ENCODE measurements around the gene COBLL1.
"Not testable (repeated sequence)": the region's sequence is repeated elsewhere in the genome, so short reads cannot be mapped to it uniquely, and the experiment has no call there.

COBLL1 gene

GRCh38 chr2:164773091-164773490, 68.5 kb downstream of the COBLL1 start:
- H3K9ac ChIP-seq (ENCODE audit: low read length) = no peak overlapping the region
- no peak overlapping the region for H3K4me3 ChIP-seq (ENCODE audit: low read length)
- H3K9me3 ChIP-seq (ENCODE audit: control insufficient read depth, low read length) = no peaks in the 10 kb centered on the region
- no peaks in the 10 kb centered on the region for H3K36me3 ChIP-seq (ENCODE audit: control insufficient read depth, insufficient read depth, low read length)
- H3K27me3 ChIP-seq (ENCODE audit: control insufficient read depth, insufficient read depth, low read length) = no peaks in the 10 kb centered on the region
- no peaks in the 10 kb centered on the region for H3K4me1 ChIP-seq (ENCODE audit: control insufficient read depth, insufficient read depth, low read length)

- Histone ChIP-seq H3K27me3 (ENCODE audit: control insufficient read depth, insufficient read depth, low read length) (no peaks in the 10 kb centered on the region), H3K36me3 (ENCODE audit: control insufficient read depth, insufficient read depth, low read length) (no peaks in the 10 kb centered on the region), H3K4me3 (ENCODE audit: low read length) (no peak overlapping the region), H3K9me3 (ENCODE audit: control insufficient read depth, low read length) (no peaks in the 10 kb centered on the region), H3K4me1 (ENCODE audit: control insufficient read depth, insufficient read depth, low read length) (no peaks in the 10 kb centered on the region), H3K9ac (ENCODE audit: low read length) (no peak overlapping the region)
These were observed 69.7 kb downstream of the COBLL1 start for GRCh38 chr2:164771897-164772296.

GRCh38 chr2:164770421-164770916, 71.2 kb downstream of the COBLL1 start:
- Histone ChIP-seq H3K9ac (ENCODE audit: low read length) (no peak overlapping the region), H3K36me3 (ENCODE audit: control insufficient read depth, insufficient read depth, low read length) (no peaks in the 10 kb centered on the region), H3K4me3 (ENCODE audit: low read length) (no peak overlapping the region), H3K27me3 (ENCODE audit: control insufficient read depth, insufficient read depth, low read length) (no peaks in the 10 kb centered on the region), H3K4me1 (ENCODE audit: control insufficient read depth, insufficient read depth, low read length) (no peaks in the 10 kb centered on the region), H3K9me3 (ENCODE audit: control insufficient read depth, low read length) (no peaks in the 10 kb centered on the region)

GRCh38 chr2:164766954-164767320, 74.7 kb downstream of the COBLL1 start:
- no peak overlapping the region for H3K4me3 ChIP-seq (ENCODE audit: low read length)
- H3K9me3 ChIP-seq (ENCODE audit: control insufficient read depth, low read length) = no peaks in the 10 kb centered on the region
- H3K9ac ChIP-seq (ENCODE audit: low read length) = no peak overlapping the region
- H3K4me1 ChIP-seq (ENCODE audit: control insufficient read depth, insufficient read depth, low read length) = peaks cover 2% of the 10 kb centered on the region
- H3K36me3 ChIP-seq (ENCODE audit: control insufficient read depth, insufficient read depth, low read length) = no peaks in the 10 kb centered on the region
- H3K27me3 ChIP-seq (ENCODE audit: control insufficient read depth, insufficient read depth, low read length) = no peaks in the 10 kb centered on the region

- Histone ChIP-seq H3K27me3 (ENCODE audit: control insufficient read depth, insufficient read depth, low read length) (no peaks in the 10 kb centered on the region), H3K9me3 (ENCODE audit: control insufficient read depth, low read length) (no peaks in the 10 kb centered on the region), H3K4me1 (ENCODE audit: control insufficient read depth, insufficient read depth, low read length) (peaks cover 8% of the 10 kb centered on the region), H3K36me3 (ENCODE audit: control insufficient read depth, insufficient read depth, low read length) (no peaks in the 10 kb centered on the region), H3K4me3 (ENCODE audit: low read length) (no peak overlapping the region), H3K9ac (ENCODE audit: low read length) (no peak overlapping the region)
These were observed 75.2 kb downstream of the COBLL1 start for GRCh38 chr2:164766216-164766953.

- no peak overlapping the region for H3K9ac ChIP-seq (ENCODE audit: low read length)
- no peaks in the 10 kb centered on the region for H3K9me3 ChIP-seq (ENCODE audit: control insufficient read depth, low read length)
- H3K4me1 ChIP-seq (ENCODE audit: control insufficient read depth, insufficient read depth, low read length) = peaks cover 18% of the 10 kb centered on the region
- no peaks in the 10 kb centered on the region for H3K36me3 ChIP-seq (ENCODE audit: control insufficient read depth, insufficient read depth, low read length)
- H3K27me3 ChIP-seq (ENCODE audit: control insufficient read depth, insufficient read depth, low read length) = no peaks in the 10 kb centered on the region
- H3K4me3 ChIP-seq (ENCODE audit: low read length) = no peak overlapping the region
These were observed 76.6 kb downstream of the COBLL1 start for GRCh38 chr2:164764996-164765395.

GRCh38 chr2:164764474-164764873, 77.1 kb downstream of the COBLL1 start:
- Histone ChIP-seq H3K36me3 (ENCODE audit: control insufficient read depth, insufficient read depth, low read length) (no peaks in the 10 kb centered on the region), H3K4me3 (ENCODE audit: low read length) (no peak overlapping the region), H3K9me3 (ENCODE audit: control insufficient read depth, low read length) (no peaks in the 10 kb centered on the region), H3K27me3 (ENCODE audit: control insufficient read depth, insufficient read depth, low read length) (no peaks in the 10 kb centered on the region), H3K4me1 (ENCODE audit: control insufficient read depth, insufficient read depth, low read length) (peaks cover 18% of the 10 kb centered on the region), H3K9ac (ENCODE audit: low read length) (no peak overlapping the region)

- Histone ChIP-seq H3K4me3 (ENCODE audit: low read length) (no peak overlapping the region), H3K36me3 (ENCODE audit: control insufficient read depth, insufficient read depth, low read length) (no peaks in the 10 kb centered on the region), H3K27me3 (ENCODE audit: control insufficient read depth, insufficient read depth, low read length) (no peaks in the 10 kb centered on the region), H3K9ac (ENCODE audit: low read length) (no peak overlapping the region), H3K4me1 (ENCODE audit: control insufficient read depth, insufficient read depth, low read length) (peaks cover 18% of the 10 kb centered on the region), H3K9me3 (ENCODE audit: control insufficient read depth, low read length) (no peaks in the 10 kb centered on the region)
These were observed 78.2 kb downstream of the COBLL1 start for GRCh38 chr2:164763431-164763830.

- Histone ChIP-seq H3K27me3 (ENCODE audit: control insufficient read depth, insufficient read depth, low read length) (no peaks in the 10 kb centered on the region), H3K9ac (ENCODE audit: low read length) (no peak overlapping the region), H3K9me3 (ENCODE audit: control insufficient read depth, low read length) (no peaks in the 10 kb centered on the region), H3K4me3 (ENCODE audit: low read length) (no peak overlapping the region), H3K4me1 (ENCODE audit: control insufficient read depth, insufficient read depth, low read length) (peaks cover 24% of the 10 kb centered on the region), H3K36me3 (ENCODE audit: control insufficient read depth, insufficient read depth, low read length) (no peaks in the 10 kb centered on the region)
These were observed 79.7 kb downstream of the COBLL1 start for GRCh38 chr2:164761737-164762460.

- not testable (repeated sequence) for H3K9ac ChIP-seq (ENCODE audit: low read length); H3K9me3 ChIP-seq (ENCODE audit: control insufficient read depth, low read length); H3K36me3 ChIP-seq (ENCODE audit: control insufficient read depth, insufficient read depth, low read length); H3K27me3 ChIP-seq (ENCODE audit: control insufficient read depth, insufficient read depth, low read length); H3K4me3 ChIP-seq (ENCODE audit: low read length)
- H3K4me1 ChIP-seq (ENCODE audit: control insufficient read depth, insufficient read depth, low read length) = peaks cover 24% of the 10 kb centered on the region
These were observed 80.4 kb downstream of the COBLL1 start for GRCh38 chr2:164761201-164761600.

- H3K36me3 ChIP-seq (ENCODE audit: control insufficient read depth, insufficient read depth, low read length) = no peaks in the 10 kb centered on the region
- no peak overlapping the region for H3K9ac ChIP-seq (ENCODE audit: low read length)
- H3K4me3 ChIP-seq (ENCODE audit: low read length) = no peak overlapping the region
- peaks cover 24% of the 10 kb centered on the region for H3K4me1 ChIP-seq (ENCODE audit: control insufficient read depth, insufficient read depth, low read length)
- no peaks in the 10 kb centered on the region for H3K9me3 ChIP-seq (ENCODE audit: control insufficient read depth, low read length)
- H3K27me3 ChIP-seq (ENCODE audit: control insufficient read depth, insufficient read depth, low read length) = no peaks in the 10 kb centered on the region
These were observed 81.4 kb downstream of the COBLL1 start for GRCh38 chr2:164760179-164760578.

- peaks cover 36% of the 10 kb centered on the region for H3K4me1 ChIP-seq (ENCODE audit: control insufficient read depth, insufficient read depth, low read length)
- no peaks in the 10 kb centered on the region for H3K36me3 ChIP-seq (ENCODE audit: control insufficient read depth, insufficient read depth, low read length)
These were observed 83.5 kb downstream of the COBLL1 start for GRCh38 chr2:164757934-164758695.

More at GRCh38 chr2:164757934-164758695, 83.5 kb downstream of the COBLL1 start:
- Histone ChIP-seq H3K9ac (ENCODE audit: low read length) (no peak overlapping the region), H3K4me3 (ENCODE audit: low read length) (no peak overlapping the region), H3K9me3 (ENCODE audit: control insufficient read depth, low read length) (no peaks in the 10 kb centered on the region), H3K27me3 (ENCODE audit: control insufficient read depth, insufficient read depth, low read length) (no peaks in the 10 kb centered on the region)
